ENCODE results near the gene SELENOH. TPM values are rescaled to one million over a fixed set of nuclear protein-coding genes. Genes with fewer than 3 reads are reported as not detected.
A peak's percentile ranks its signal among the peaks of the same experiment; 100 is the strongest.

The SELENOH gene
- total RNA-seq, 2 experiments from 2014 or later, result 48.0 to 48.5 TPM

GRCh38 chr11:57763568-57763967 is 22.3 kb downstream of the SELENOH start:
- no peaks in the 10 kb centered on the region for H3K36me3 ChIP-seq (ENCODE audit: insufficient read depth, low read length)
- TF ChIP-seq CTCF (IDR thresholded peaks at IDR 0.05), result no peak
- intact Hi-C loops (cut with DNase I, micrococcal nuclease), result no loop called here
- peak overlapping the region; percentile 31 for H3K27ac Mint-ChIP-seq
- ChIA-PET CTCF (interaction anchor here (1.4 kb wide), 1 partner anchor 37 kb away, joined by 5 read pairs; no protein-coding TSS in a partner anchor), POLR2A (interaction anchor here (1.5 to 1.7 kb wide), 3 partner anchors 22 to 37 kb away, joined by 3 to 5 read pairs (median 4); partner anchors contain the start of gene SELENOH)
- H3K27me3 Mint-ChIP-seq, result no peaks in the 10 kb centered on the region
- no peaks in the 10 kb centered on the region for H3K27me3 ChIP-seq (ENCODE audit: control insufficient read depth in 1 of 2, insufficient read depth in 2 of 2, low read length in 2 of 2)
- H3K27ac ChIP-seq (ENCODE audit: low read depth in 1 of 2, low read length in 2 of 2), result no peak overlapping the region
- H3K4me1 ChIP-seq (ENCODE audit: insufficient read depth, low read length), result no peaks in the 10 kb centered on the region
- ATAC-seq (ENCODE audit: poor library complexity), result no peak
- H3K36me3 Mint-ChIP-seq (ENCODE audit: low read depth), result no peaks in the 10 kb centered on the region
- H3K9me3 ChIP-seq (ENCODE audit: control insufficient read depth in 1 of 2, insufficient read depth in 1 of 2, low read length in 2 of 2), result no peaks in the 10 kb centered on the region
- no peak for DNase-seq
- peak overlapping the region; percentile 13 for H3K4me3 Mint-ChIP-seq
- H3K9me3 Mint-ChIP-seq, result no peaks in the 10 kb centered on the region
- H3K4me1 Mint-ChIP-seq (ENCODE audit: low read depth), result peaks cover 27% of the 10 kb centered on the region
- no peak overlapping the region for H3K4me3 ChIP-seq (ENCODE audit: low read length)

GRCh38 chr11:57764021-57764420 is 22.7 kb downstream of the SELENOH start:
- Mint-ChIP-seq H3K9me3 (no peaks in the 10 kb centered on the region), H3K4me3 (no peak overlapping the region), H3K4me1 (ENCODE audit: low read depth) (peaks cover 27% of the 10 kb centered on the region), H3K27me3 (no peaks in the 10 kb centered on the region), H3K36me3 (ENCODE audit: low read depth) (no peaks in the 10 kb centered on the region), H3K27ac (peak overlapping the region; percentile 31)
- Histone ChIP-seq H3K27me3 (ENCODE audit: control insufficient read depth in 1 of 2, insufficient read depth in 2 of 2, low read length in 2 of 2) (no peaks in the 10 kb centered on the region), H3K4me3 (ENCODE audit: low read length) (no peak overlapping the region), H3K9me3 (ENCODE audit: control insufficient read depth in 1 of 2, insufficient read depth in 1 of 2, low read length in 2 of 2) (no peaks in the 10 kb centered on the region), H3K27ac (ENCODE audit: low read depth in 1 of 2, low read length in 2 of 2) (no peak overlapping the region), H3K4me1 (ENCODE audit: insufficient read depth, low read length) (no peaks in the 10 kb centered on the region), H3K36me3 (ENCODE audit: insufficient read depth, low read length) (no peaks in the 10 kb centered on the region)
- POLR2A ChIA-PET, result interaction anchor here (1.0 to 1.5 kb wide), 2 partner anchors 20 to 27 kb away, joined by 4 read pairs; no protein-coding TSS in a partner anchor
- DNase-seq, result no peak
- ATAC-seq (ENCODE audit: poor library complexity), result no peak
- intact Hi-C loops (cut with DNase I, micrococcal nuclease), result no loop called here
- CTCF ChIA-PET, result interaction anchor here (1.4 kb wide), 1 partner anchor 37 kb away, joined by 5 read pairs; no protein-coding TSS in a partner anchor
- TF ChIP-seq CTCF (IDR thresholded peaks at IDR 0.05), result no peak

- Histone ChIP-seq H3K27ac (ENCODE audit: low read depth in 1 of 2, low read length in 2 of 2) (no peak overlapping the region), H3K4me1 (ENCODE audit: insufficient read depth, low read length) (no peaks in the 10 kb centered on the region), H3K27me3 (ENCODE audit: control insufficient read depth in 1 of 2, insufficient read depth in 2 of 2, low read length in 2 of 2) (no peaks in the 10 kb centered on the region), H3K9me3 (ENCODE audit: control insufficient read depth in 1 of 2, insufficient read depth in 1 of 2, low read length in 2 of 2) (no peaks in the 10 kb centered on the region), H3K36me3 (ENCODE audit: insufficient read depth, low read length) (no peaks in the 10 kb centered on the region), H3K4me3 (ENCODE audit: low read length) (no peak overlapping the region)
- H3K36me3 Mint-ChIP-seq (ENCODE audit: low read depth), result no peaks in the 10 kb centered on the region
- no peak for DNase-seq
- no peaks in the 10 kb centered on the region for H3K27me3 Mint-ChIP-seq
- ChIA-PET POLR2A (interaction anchor here (1.0 to 1.5 kb wide), 2 partner anchors 20 to 27 kb away, joined by 4 read pairs; no protein-coding TSS in a partner anchor), CTCF (interaction anchor here (1.4 kb wide), 1 partner anchor 36 kb away, joined by 5 read pairs; no protein-coding TSS in a partner anchor)
- H3K4me3 Mint-ChIP-seq, result no peak overlapping the region
- H3K4me1 Mint-ChIP-seq (ENCODE audit: low read depth), result peaks cover 27% of the 10 kb centered on the region
- H3K27ac Mint-ChIP-seq, result no peak overlapping the region
- intact Hi-C loops (cut with DNase I, micrococcal nuclease), result no loop called here
- H3K9me3 Mint-ChIP-seq, result no peaks in the 10 kb centered on the region
- no peak for ATAC-seq (ENCODE audit: poor library complexity)
- TF ChIP-seq CTCF (IDR thresholded peaks at IDR 0.05), result no peak
These were observed 23.3 kb downstream of the SELENOH start for GRCh38 chr11:57764566-57764965.

Data from CD4-positive, alpha-beta T cell (primary cell).